Stimulated activated CD8-positive, alpha-beta memory T cell treated with anti-CD3 and anti-CD28 coated beads, Interleukin-12 subunit alpha, Interleukin-12 subunit beta, amount 100 ng/mL, for 1 hour (primary cell): ENCODE results near the gene PBRM1.

Experiments used
- DNase-seq: peaks from one replicate; pipeline ENCODE4 v3.0.0-alpha.2; 2020; ENCODE audit warnings: low read depth

Gene PBRM1

GRCh38 chr3:52670621-52671521 lies 14.8 kb downstream of the PBRM1 start:
- no peak for DNase-seq

DNA sequence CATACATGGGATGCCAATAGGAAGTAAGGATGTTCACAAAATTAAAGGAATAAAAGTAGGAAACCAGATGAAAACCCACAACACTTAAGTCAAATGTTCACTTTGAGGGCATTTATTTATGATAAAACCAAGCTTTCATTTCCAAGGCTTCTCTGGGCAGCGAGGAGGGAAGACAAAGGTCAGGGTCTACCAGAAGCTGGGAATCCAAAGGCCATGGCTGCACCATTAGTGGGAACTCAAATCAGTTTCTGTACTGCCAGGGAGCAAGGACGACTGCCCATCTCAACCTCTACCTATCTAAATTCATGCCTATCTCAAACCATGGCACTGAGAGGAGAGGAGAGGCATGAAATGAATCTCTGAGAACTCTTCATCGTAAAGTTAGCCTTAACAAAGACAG lies 22.6 kb downstream of the PBRM1 start:
- no peak for DNase-seq

DNA sequence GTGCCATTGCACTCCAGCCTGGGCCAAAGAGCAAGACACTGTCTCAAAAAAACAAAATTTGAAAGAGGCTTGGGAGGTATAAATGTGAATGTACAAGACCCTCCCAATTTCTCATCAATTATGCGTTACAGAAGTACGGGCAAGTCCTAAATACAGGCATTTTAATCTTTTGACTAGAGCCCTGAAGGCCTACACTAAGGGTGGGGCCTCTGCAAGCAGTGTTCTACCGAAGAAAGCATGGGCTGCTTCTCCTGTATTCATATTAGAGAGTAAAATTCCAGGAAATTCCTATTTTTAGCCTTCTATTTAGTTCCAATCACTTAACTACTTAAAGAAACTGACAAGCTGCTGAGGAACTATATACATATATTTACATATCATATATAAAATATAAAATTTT lies 25.7 kb downstream of the PBRM1 start:
- DNase-seq, result no peak

GRCh38 chr3:52655895-52656294 lies 29.8 kb downstream of the PBRM1 start:
- DNase-seq, result no peak

DNA sequence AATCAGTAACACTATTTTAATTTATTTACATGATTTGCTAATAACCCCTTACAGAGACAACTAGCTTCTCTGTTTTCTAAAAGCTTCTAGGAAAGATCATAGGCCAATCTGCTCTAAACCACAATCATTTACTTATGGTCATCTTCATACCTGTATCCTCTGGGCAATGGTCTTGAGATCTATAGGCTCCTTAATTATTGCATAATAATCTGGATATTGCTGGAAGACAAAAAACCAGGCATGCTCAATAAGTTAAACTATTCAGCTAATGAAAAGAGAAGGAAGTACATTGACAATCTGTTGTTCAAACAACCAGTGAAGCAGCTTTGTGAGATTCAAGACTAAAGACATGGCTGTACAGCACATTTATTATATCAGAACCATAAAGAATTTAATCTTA lies 34.1 kb downstream of the PBRM1 start:
- DNase-seq, result no peak

DNA sequence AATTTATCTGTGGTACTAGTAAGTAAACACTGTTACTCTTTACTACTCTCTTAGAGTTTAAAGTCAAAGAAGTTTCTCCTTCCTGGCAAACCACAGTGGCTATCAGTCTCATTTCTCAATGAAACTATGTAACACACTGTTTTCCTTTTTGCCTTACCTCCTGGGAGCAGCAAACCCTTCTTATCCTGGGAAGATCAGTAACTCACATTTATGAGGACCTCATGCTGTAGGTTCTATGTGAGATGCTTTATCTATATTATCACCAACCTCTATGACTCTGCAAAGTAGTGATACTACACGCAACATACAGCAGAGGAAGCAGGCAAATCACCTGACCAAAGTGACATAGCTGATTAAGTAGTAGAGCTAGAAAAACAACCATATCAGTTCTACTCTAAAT lies 35.3 kb downstream of the PBRM1 start:
- no peak for DNase-seq

GRCh38 chr3:52649461-52650210 lies 36.1 kb downstream of the PBRM1 start:
- no peak for DNase-seq

- no peak for DNase-seq
These were observed 40.2 kb downstream of the PBRM1 start for GRCh38 chr3:52645549-52645948.

GRCh38 chr3:52636673-52637072 lies 49.0 kb downstream of the PBRM1 start:
- no peak for DNase-seq

DNA sequence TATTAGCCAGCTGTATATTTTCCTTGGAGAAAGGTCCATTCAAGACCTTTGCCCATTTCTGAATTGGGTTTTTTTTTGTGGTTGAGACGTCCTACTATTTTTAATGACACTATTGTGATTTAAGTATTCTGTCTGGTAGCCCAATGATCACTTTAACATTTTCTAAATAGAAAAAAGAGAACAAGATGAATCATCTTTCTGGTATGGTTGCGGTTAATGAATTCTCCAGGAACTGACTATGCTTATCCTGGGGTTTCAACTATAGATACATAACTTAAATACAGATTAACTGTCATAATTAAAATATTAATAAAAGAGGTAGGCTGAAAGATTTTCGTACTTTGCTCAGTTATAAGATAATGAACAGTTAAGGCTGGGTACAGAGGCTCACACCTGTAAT lies 51.9 kb downstream of the PBRM1 start:
- DNase-seq, result no peak

DNA sequence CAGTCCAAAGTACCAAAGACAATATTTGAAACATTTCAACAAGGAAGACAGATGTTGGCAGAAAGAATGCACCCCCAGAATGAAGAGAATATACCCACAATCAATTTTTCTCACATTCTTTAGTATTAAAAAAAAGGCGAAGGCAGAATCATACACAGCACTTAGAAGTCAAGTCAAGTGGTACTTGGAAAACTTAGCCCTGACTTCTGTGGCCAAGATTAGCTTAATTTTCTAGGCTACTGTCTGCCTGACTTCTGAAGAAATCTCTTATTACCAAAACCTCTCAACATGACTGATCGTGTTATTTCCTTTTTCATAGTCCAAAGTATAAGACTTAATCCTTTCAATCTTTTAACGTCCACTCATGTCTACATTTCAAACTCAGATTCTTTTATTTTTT lies 60.7 kb downstream of the PBRM1 start:
- DNase-seq, result no peak

DNA sequence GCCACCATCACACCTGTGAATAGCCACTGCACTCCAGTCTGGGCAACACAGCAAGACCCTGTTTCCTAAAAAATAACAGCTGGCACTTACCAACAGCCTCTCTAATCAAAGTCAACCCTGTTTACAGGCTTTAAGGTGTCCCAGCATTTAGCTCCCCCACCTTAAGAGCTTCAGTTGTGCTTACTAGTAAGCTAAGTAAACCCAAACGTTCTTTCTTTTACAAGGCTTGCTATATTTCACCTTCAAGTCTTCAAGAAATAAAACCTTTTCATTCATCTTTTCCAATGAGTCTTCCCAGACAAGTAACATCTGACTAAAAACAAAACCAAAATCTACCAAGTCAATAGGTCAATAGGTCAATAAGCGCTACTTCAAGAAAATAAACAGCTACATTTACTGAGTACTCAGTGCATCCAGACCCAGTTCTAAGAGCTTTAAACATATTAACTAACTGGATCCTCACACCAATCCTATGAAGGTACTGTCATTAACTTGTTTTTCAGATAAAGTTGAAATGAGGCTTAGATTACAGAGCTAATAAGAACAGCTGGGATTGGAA lies 62.4 kb downstream of the PBRM1 start:
- DNase-seq, result no peak

- DNase-seq, result no peak
These were observed 65.1 kb downstream of the PBRM1 start for GRCh38 chr3:52620580-52620979.

DNA sequence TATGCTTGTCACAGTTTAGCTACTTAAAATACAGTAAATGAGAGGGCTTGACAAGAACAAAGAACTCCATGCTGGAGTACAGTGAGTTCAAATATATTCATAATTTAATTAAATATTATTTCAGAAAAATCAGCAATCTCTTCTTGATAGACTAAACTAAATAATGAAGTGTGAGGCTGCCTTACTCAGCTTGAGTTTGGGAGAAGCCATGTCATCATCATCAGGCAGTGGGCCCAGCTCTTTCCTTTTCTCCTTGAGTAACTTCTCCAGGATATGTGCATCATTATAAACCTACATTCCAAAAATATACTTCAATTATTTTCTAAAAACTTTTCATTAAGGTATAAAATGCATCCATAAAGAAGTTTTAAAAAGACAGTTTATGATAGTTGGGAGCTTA lies 70.5 kb downstream of the PBRM1 start:
- no peak for DNase-seq

DNA sequence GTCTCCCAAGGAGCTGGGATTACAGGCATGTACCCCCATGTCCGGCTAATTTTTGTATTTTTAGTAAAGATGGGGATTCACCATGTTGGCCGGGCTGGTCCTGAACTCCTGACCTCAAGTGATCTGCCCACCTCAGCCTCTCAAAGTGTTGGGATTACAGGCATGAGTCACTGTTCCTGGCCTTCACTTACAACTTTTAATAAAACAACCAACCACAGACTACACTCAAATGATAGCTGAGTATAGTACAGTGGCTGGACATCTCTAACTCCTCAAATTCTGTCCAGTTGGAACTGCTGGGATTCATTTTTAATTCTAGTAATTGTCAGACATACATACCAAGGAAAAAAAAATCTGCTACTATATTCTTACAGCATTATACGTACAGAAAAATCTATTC lies 71.0 kb downstream of the PBRM1 start:
- no peak for DNase-seq

GRCh38 chr3:52609316-52609815 lies 76.3 kb downstream of the PBRM1 start:
- DNase-seq, result no peak

GRCh38 chr3:52608337-52608736 lies 77.4 kb downstream of the PBRM1 start:
- no peak for DNase-seq

- no peak for DNase-seq
These were observed 79.2 kb downstream of the PBRM1 start for GRCh38 chr3:52606373-52607085.

GRCh38 chr3:52600258-52600657 lies 85.5 kb downstream of the PBRM1 start:
- no peak for DNase-seq

DNA sequence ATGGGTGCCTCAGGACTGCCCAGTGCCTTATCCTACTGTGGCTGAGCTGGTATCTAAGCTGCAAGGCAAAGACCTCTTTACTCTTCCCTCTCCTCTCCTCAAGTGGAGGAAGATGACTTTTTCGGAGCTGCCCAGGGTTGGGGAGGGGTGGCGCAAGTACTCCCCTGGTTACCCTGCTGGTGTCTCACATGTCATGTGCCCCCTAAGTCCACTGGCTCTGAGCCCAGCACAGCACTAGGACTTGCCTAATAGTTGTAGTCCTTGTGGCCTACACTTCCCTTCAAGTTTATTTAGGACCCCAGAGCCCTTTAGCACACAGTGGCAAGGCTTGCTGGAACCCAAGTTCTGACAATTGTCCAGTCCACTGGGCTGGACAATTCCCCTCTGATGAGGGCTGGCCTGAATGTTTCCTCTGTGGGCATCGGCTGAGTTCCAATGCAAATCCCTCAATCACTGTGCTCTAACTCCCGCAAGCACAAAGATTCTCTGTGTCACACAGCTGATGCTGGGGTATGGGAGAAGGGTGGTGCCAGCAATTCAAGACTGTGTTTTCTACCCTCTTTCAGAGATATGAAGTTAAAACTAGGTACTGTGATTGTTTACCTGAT lies 89.0 kb downstream of the PBRM1 start:
- DNase-seq, result no peak

DNA sequence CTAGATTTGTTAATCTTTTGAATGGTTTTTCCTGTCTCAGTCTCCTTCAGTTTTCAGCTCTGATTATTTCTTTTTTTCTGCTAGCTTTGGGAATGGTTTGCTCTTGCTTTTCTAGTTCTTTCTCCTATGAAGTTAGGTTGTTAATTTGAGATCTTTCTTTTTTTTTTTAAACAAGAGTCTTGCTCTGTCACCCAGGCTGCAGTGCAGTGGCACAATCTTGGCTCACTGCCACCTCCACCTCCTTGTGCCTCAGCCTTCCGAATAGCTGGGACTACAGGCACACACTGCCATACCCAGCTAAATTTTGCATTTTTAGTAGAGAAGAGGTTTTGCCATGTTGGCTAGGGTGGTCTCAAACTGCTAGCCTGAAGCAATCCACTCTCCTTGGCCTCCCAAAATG lies 92.6 kb downstream of the PBRM1 start:
- DNase-seq, result no peak
